ENCODE results near the gene SPRN.
A peak's percentile ranks its signal among the peaks of the same experiment; 100 is the strongest.

The SPRN gene

DNA sequence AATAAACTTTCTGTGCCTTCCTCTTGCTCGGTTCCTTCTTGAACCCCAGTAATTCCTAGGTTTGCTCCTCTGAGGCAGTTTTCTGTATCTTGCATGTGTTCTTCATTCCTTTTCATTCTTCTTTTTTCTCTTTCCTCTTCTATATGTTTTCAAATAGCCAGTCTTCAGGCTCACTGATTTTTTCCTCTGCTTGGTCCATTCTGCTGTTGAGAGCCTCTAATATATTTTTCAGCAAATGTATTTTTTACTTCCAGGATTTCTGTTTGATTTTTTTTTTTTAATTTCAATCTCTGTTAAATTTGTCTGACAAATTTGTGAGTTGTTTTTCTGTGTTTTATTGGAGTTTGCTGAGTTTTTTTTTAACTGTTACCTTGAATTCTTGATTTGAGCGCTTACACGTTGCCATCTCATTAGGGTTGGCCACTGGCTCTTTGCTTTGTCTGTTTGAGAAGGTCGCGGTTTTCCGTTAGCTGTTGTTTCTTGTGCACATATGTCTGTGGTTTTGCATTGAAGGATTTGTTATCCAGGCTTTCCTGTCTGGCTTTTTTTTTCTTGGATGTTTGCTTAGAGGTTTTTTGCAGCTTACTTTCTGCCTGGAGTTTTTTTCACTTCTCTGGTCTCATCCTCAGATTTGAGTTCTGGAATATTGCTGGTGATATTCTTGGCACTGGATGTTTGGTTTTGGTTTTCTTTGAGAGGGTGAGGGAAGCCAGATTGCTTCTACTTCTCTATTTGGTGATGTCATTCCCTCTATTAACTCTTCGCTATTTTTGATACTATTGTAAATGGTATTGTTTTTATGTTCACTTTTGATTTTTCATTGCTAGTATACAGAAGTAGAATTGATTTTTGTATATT, 12.7 kb downstream of the SPRN start:
- DNase-seq (ENCODE audit: low read depth in 1 of 2, low spot score in 1 of 2): no peak

DNA sequence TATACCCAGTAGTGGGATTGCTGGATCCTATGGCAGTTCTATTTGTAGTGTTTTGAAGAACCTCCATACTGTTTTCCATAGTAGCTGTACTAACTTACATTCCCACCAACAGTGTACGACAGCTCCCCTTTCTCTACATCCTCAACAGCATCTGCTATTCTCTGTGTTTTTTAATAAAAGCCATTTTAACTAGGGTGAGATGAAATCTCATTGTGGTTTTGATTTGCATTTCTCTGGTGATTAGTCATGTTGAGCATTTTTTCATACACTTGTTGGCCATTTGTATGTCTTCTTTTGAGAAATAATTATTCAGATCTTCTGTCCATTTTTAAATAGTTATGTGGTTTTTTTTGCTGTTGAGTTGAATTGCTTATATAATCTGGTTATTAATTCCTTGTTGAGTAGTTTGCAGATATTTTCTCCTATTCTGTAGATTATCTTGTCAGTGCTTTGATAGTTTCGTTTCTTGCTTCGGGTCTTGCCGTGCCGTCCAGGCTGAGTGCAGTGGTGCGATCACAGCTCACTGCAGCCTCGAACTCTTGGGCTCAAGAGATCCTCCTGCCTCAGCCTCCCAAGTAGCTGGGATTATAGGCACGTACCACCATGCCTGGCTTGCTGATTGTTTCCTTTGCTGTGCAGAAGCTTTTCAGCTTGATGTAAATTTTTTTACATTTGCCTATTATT, 18.4 kb downstream of the SPRN start:
- no peak for DNase-seq (ENCODE audit: low read depth in 1 of 2, low spot score in 1 of 2)

DNA sequence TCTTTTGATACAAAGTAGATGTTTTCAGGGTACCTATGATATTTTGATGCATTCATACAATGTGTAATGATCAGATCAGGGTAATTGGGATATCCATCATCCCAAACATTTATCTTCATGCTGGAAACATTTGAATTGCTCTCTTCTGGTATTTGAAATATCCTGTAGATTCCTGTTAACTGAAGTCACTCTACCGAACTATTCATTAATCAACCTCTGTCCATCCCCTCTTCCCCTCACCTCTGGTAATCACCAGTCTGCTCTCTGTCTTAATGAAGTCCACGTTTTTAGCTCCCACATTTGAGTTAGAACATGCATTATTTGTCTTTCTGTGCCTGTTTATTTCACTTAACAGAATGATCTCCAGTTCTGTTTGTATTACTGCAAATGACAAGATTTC, 19.2 kb downstream of the SPRN start:
- no peak for DNase-seq (ENCODE audit: low read depth in 1 of 2, low spot score in 1 of 2)

DNA sequence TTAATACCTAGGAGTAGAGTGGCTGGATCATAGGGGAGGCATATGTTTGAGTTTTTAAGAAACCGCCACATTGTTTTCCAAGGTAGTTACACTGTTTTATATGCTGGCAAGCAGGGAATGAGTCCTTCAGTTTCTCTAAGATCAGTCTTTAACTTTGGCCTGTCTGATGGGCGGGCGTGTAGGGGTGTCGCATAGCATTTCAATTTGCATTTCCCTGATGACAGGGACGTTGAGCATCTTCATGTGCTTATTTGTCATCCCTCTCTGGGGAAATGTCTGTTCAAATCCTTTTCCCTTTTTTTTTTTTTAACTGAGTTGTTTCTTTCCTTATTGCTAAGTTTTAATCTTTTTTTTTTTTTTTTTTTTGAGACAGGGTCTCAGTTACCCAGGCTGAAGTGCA, 20.6 kb downstream of the SPRN start:
- DNase-seq (ENCODE audit: low read depth in 1 of 2, low spot score in 1 of 2): no peak

DNA sequence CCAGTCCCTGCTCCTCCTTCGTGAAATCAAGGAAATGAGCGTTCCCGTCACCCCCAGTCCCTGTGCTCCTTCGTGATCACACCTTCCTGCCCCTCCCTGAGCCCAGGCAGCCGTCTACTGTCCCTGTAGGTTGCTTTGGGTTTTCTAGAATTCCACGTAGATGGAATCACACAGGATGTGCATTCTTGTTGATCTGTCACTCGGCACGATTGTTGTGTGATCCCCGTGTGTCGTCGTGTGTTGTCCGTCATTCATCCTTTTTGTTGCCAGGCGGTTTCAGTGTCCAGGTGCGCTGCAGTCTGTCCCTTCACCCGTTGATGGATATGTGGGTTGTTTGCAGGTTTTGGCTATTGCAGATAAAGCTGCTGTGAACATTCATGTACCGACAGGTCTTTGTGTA, 21.1 kb downstream of the SPRN start:
- no peak for DNase-seq (ENCODE audit: low read depth in 1 of 2, low spot score in 1 of 2)

DNA sequence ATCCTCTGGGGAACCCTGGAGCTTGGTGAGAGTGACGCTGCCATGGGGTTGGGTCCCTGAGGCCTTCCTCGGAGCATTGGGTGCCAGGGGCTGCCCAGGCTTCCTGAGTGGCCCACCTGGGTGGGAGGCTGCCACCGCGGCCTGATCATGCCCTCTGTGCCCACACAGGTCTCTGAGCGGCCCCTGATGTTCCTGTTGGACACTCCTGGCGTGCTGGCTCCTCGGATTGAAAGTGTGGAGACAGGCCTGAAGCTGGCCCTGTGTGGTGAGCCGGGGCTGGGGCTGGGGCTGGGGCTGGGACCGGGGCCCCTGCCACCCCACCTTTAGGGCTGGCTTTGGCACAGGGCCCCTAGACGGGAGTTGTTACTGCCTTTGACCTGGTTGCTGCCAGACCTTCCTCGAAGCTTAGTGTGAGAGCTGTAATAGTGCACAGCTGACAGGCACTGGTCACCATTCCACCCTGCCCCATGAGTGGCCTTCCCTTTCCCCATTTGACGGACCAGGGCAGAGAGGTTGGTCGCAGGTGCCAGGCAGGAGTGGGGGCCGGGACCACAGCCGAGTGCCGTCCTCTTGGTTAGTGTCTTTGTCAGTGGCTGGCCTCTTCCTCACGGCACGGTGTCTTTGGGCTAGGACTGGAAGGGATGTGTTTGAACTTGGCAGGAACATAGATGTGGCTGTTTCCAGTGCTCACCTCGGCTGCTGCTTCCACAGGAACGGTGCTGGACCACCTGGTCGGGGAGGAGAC, 22.3 kb downstream of the SPRN start:
- no peak for DNase-seq (ENCODE audit: low read depth in 1 of 2, low spot score in 1 of 2)

DNA sequence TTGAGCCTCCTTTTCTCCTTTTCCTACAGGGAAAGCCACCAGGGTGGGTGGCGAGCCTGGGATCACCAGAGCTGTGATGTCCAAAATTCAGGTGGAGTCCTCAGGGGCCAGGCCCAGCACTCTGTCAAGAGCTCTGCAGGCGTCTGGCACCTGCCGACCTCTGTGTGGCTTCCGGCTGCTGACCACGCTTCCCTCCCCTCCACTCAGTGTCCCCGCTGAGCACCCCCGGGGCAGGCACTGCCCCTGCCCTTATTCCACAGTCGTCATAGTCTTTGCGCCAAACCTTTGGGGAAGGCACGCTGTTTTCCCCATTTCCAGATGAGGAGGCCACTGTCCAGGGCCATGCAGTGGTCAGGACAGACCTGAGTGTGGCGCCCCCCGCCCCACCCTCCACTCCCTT, 22.9 kb downstream of the SPRN start:
- DNase-seq (ENCODE audit: low read depth in 1 of 2, low spot score in 1 of 2): no peak

DNA sequence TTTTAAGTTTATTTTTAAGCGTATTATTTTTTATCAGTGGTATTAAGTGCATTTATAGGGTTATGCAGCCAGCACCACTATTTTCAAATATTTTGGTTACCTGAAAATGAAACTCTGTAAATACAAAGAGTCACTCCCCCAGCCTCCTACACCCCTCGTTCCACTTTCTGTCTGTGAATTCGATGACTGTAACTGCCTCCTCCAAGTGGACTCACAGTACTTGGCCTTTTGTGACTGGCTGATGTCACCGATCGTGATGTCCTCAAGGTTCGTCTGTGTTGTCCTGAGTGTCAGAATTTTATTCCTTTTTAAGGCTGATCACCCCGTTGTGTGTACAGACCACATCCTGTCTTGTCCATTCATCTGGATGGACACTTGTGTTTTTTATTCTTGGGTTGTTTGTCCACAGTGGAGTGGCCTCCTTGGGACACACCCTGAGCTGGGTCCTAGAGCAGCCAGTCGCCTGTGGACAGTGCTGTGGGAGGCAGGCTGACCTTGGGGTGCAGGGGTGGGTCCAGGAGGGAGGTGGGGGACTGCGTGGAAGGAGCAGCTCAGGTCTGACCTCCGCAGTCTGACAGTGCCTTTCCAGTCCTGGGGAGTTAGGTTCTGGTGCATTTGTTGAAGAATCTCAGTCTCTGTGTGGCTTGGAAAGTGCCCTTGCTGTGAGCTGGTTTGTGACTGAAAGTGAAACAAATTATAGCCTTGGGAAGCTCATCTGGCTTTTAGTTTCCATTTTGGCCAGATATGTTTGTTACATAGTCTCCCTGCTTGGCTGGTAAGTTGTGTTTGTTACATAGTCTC, 23.6 kb downstream of the SPRN start:
- DNase-seq (ENCODE audit: low read depth in 1 of 2, low spot score in 1 of 2): no peak

DNA sequence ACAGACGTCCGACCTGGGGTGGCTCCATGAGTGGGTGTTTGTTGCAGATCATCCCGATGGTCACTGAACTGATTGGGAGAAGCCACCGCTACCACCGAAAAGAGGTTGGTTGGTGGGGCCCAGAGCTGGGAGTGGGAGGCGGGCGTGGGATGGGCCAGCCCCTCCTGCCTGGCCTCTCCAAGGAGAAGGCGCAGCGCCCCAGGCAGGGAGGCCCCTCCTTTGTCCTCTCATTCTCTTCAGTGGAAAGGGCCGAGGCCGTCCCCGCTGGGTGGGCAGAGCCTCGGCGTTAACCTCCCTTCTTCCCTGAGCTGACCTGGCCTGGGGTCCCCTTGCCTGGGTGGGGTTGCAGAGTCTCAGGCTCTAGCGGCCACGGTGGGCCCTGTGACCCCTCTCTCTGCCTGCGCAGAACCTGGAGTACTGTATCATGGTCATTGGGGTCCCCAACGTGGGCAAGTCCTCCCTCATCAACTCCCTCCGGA, 25.3 kb downstream of the SPRN start:
- no peak for DNase-seq (ENCODE audit: low read depth in 1 of 2, low spot score in 1 of 2)

DNA sequence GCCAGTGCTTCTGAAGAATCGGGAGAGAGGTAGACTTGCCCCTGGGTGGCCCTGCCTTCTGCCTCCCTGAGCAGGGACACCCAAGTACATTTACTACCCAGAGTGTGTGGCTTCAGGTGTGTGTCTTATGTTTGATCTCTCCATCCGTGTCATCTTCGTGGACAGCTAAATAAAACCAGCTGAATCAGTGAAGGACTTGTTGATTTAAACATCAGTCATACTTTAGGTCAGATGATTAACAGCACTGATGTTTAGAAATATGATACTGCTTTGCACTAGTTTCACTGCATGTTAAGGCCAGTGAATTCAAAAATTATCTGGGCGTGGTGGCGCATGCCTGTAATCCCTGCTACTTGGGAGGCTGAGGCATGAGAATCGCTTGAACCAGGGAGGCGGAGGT, 26.5 kb downstream of the SPRN start:
- no peak for DNase-seq (ENCODE audit: low read depth in 1 of 2, low spot score in 1 of 2)

DNA sequence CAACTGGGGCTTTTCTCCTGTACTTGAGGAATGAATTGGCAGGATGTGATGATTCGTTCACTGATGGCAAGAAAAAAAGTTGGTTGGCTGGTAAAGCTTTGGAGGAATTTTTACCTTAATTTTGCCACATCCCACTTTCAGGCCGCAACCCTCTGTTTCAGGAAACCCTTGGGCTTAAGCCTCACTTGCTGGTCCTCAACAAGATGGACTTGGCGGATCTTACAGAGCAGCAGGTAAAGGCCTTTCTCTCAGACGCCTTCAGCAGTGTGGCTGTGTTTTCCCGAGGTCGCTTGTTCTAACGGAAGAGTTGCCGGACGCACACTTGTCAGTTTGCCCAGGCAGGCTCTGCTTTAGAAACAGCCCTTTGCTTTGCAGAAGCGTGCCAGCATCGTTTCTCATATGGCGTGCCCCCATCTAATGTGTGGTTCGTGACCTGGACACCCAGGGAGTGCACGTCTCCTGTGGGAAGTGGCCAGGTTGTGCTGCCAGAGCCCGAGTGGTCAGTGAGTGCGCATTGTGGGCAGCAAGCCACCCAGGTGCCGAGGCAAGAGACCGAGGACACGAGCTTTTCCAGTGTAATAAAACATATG, 28.3 kb downstream of the SPRN start:
- no peak for DNase-seq (ENCODE audit: low read depth in 1 of 2, low spot score in 1 of 2)

DNA sequence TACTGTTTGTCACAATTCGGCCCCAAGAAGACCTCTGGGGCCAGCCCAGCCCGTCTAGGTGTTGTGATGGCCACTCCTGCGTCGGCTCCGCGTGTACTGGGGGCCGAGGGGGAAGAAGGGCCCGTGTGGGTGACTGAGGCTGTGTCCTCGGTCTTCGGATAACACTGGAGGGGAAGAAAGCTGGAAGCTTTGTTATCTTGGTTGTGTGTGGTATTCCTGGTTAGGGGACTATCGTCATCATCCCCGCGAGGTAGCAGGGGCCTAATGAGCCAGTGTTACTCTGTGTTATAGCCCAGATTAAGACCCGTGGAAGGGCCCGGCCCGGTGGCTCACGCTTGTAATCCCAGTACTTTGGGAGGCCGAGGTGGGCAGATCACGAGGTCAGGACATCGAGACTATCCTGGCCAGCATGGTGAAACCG, 29.6 kb downstream of the SPRN start:
- DNase-seq (ENCODE audit: low read depth in 1 of 2, low spot score in 1 of 2): no peak

DNA sequence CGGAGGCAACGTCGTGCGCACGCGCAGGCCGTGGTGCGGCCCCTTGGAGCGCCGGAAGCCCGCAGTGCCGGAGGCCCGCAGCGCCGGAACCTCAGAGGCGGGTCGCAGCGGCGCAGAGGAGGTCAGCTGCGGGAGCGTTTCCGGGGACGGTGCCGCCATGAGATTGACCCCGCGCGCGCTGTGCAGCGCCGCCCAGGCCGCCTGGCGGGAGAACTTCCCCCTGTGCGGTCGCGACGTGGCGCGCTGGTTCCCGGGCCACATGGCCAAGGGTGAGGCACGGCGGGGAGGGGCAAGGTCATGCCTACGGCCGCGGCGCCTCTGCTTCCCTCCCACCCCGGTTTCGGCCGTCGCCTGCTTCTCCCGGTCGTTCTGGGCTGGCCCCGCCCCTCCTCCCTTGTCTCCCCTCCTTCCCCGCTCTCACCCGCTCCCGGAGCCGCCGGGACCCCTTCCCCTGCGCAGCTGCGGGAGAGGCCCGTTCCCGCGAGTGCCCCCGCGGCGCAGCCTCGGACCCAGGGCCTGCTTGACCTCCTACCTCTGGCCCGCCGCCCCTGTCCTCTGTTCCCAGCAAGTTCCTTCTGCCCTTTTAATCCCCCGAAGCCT, 30.3 kb downstream of the SPRN start, which contains the start of gene MTG1:
MTG1 (plus strand) TSS at position 94 of the 600 bp plus-strand sequence; CDS start at position 158, 64 bp downstream.
- DNase-seq (ENCODE audit: low read depth in 1 of 2, low spot score in 1 of 2): peak; percentile 87 to 93

DNA sequence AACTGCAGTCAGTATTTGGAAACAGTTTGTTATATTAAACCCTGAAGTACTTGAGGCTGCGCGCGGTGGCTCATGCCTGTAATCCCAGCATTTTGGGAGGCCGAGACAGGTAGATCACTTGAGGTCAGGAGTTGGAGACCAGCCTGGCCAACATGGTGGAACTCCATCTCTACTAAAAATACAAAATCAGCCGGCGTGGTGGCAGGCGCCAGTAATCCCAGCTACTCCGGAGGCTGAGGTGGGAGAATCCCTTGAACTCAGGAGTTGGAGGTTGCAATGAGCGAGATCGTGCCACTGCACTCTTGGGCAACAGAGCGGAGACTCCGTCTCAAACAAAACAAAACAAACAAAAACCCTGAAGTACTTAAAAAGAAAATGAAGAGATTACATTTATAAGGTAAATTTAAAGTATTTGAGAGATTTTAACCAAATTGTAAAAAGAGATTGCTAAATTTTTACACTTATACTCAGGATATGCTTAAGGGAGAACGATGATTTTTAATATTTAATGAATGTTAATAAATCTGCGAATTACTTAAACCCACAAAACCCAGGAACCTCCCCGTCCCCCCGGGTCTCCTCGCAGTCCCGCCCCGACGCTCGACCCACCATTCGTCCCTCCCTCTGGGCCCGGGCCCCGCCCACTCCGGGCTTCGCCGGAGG, 30.9 kb downstream of the SPRN start:
- DNase-seq (ENCODE audit: low read depth in 1 of 2, low spot score in 1 of 2): no peak

DNA sequence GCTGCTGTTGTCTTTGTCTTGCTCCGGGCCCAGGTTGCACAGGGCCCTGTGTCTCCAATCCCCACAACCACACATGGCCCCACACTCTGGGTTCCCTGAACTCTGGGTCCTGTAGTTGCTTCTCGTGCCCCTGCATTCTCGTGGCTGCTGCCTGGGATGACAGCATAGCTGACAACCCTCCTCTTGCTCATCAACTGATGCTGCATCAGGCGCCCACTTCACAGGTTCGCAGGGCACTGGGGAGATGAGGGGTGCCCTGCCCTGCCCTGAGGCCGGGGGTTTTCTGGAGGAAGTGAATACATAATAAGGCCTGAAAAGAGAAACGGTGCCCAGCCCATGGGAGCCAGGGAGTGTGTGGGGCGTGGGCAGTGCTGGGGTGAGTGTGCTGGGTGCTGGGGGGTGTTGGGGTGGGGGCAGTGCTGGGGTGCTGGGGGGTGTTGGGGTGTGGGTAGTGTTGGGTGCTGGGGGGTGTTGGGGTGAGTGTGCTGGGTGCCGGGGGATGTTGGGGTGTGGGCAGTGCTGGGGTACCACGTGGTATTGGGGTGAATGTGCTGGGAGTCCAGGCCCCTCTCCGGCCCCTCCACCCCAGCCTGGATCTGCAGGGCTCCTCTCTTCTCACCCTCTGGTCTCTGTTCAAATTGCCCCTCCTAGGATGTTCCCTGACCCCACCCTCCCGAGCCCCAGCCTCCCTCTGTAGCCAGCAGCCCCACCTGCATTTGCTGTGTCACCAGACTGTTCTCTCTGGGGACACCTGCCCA, 32.5 kb downstream of the SPRN start:
- no peak for DNase-seq (ENCODE audit: low read depth in 1 of 2, low spot score in 1 of 2)

DNA sequence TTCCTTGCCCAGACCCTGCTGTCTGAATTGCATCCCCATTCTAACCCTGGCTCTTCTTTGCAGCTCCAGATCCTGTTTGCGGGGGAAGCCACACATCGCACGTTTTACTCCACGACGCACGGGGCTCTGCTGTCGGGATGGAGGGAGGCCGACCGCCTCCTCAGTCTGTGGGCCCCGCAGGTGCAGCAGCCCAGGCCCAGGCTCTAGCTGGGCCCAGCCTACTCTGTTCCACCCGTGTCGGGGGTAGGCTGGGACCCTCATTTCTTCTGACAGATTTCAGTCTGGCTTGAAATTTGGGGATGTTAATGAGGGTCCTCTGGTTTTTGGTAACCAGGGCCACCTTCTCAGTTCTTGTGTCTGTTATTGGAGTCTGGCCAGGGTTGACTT, 33.2 kb downstream of the SPRN start:
- no peak for DNase-seq (ENCODE audit: low read depth in 1 of 2, low spot score in 1 of 2)

DNA sequence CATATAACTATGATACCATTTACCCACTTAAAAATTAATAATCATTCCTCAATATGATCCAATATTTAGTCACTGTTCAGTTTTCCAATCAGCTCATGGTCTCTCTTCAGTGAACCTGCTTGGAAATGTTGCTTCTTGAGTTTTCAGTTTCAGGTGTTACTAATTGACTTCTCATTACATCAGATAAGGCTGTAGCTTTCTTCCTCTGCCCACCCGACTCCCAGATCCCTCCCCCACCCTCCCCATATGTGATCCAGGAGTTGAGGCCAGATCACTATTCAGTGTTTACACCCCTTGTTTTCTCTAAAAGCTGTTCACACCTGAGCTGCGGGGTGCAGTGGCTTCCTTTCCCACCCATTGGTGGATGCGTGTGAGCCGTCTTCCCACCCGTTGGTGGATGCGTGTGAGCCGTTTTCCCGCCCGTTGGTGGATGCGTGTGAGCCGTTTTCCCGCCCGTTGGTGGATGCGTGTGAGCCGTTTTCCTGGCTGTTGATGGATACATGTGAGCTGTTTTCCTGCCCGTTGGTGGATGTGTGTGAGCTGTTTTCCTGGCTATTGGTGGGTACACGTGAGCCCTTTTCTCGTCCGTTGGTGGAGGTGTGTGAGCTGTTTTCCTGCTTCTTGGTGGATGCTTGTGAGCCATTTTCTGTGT, 33.7 kb downstream of the SPRN start:
- no peak for DNase-seq (ENCODE audit: low read depth in 1 of 2, low spot score in 1 of 2)

Measured in stimulated activated CD4-positive, alpha-beta T cell treated with anti-CD3 and anti-CD28 coated beads, Interleukin-15, amount 100 ng/mL, for 1 hour (primary cell).